CD4-positive, alpha-beta T cell treated with Interleukin-10 for 1 hour (primary cell): ENCODE results near the gene GOLGA8K.
A peak's percentile ranks its signal among the peaks of the same experiment; 100 is the strongest.
"Not testable (repeated sequence)": the region's sequence is repeated elsewhere in the genome, so short reads cannot be mapped to it uniquely, and the experiment has no call there.

ENCODE experiments used
- DNase-seq: peaks from one replicate; pipeline ENCODE4 v3.0.0-alpha.2; 2020

GOLGA8K gene

GRCh38 chr15:32403192-32403591, at the start of gene GOLGA8K:
TSS of gene GOLGA8K (minus strand) at chr15:32403292. CDS start at chr15:32403194, 98 bp downstream.
- not testable (repeated sequence) for DNase-seq

- not testable (repeated sequence) for DNase-seq
Observed at GRCh38 chr15:32440445-32440977, 37.4 kb upstream of the GOLGA8K start.

GRCh38 chr15:32434102-32434963, 31.2 kb upstream of the GOLGA8K start:
- not testable (repeated sequence) for DNase-seq

- DNase-seq: not testable (repeated sequence)
Observed at GRCh38 chr15:32427635-32428034, 24.5 kb upstream of the GOLGA8K start.

DNA sequence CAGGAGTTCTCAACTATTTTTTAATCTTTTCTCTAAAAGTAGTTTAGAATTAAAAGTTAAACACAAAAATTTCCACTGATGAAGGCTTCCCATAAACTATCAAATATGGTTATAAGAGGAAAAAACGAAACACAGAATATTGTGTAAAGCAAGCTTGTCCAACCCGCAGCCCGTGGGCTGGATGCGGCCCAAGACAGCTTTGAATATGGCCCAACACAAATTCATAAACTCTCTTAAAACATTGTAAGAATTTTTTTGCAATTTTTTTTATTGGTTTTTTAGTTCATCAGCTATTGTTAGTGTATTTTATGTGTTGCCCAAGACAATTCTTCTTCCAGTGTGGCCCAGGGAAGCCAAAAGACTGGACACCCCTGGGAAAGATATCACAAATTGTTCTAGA, 23.4 kb upstream of the GOLGA8K start:
- DNase-seq: not testable (repeated sequence)

DNA sequence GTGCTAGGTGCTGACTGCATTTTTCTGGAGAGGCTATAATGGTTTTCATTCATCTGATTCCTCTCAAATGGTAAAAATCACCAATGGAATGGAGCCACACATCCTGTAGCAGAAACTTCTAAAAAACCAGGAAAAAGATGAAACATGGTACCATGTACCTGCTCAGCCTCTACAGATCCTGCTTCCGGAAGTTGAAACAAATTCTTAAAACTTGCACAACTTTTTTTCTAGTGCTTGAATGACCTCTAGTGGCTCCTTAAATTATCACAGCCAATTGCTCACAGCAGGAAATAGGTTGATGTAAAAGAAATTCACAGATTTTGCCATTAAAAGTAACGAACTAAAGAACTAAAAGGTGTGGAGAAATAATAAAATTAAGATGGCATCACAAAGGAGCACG, 4.8 kb upstream of the GOLGA8K start:
- peak; percentile 31 for DNase-seq

DNA sequence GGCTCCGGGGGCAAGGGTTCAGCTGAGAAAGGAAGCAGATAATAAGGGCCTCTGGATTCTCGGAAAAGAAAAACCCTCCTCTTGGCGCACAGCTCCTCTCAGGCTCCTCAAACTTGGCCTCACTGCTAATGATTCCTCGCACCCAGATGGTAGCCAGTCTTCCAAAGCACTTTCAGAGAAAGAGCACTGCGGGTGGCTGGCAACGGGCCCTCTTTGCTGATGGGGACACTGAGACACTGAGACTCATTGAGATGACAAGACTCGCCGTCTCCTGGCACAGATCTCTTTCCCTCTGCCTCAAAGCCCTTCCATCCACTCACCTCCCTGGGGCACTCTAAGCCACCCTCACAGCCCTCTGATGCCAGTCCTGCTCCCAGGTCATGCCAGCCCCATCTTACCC, 6.6 kb downstream of the GOLGA8K start:
- not testable (repeated sequence) for DNase-seq

DNA sequence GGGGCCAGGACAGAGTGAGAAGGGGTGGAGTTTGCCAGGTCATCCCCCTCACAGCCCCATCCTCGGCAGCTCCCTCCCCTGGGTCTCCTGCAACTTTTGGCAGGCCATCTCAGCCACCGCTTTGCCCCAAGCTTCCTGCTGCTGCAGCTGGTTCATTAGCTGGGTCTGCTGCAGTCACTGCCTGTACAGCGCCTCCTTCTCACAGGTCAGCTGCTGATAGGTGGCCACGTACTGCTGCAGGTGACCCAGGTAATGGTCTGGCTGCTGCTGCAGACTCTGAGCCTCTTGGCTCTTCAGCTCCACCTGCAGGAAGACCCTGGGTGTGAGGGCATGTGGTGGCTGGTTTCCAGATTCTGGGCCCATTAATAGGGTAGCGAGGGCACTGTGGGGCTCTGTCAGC, 8.3 kb downstream of the GOLGA8K start:
- not testable (repeated sequence) for DNase-seq

DNA sequence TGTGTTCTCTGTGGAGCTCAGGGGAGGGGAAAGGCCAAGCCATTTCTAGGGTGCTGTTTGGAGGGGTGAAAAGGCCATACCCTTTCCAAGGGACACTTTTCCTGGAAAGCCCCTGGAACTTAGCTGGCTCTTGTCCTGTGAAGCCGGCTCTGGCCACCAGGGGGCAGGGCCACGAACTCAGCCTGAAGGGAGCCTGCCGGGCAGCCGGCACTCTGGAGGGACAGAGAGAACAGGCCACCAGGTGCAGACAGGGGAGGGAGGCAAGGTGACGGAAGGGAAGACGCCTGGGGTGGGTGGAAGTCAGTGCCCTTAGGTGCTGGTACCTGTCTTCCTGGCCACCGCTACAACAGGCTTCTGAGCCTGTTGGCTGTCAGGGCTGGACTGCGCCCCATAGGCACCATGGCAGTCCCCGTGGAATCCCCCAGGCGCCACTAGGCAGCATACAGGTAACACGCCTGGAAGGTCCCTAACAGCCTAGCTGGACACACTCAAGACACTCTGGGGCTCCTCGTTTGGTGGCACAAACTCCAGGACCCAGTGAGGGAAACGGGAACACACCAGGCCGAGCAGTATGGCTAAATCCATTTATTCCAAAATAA, 14.9 kb downstream of the GOLGA8K start:
- DNase-seq: not testable (repeated sequence)

DNA sequence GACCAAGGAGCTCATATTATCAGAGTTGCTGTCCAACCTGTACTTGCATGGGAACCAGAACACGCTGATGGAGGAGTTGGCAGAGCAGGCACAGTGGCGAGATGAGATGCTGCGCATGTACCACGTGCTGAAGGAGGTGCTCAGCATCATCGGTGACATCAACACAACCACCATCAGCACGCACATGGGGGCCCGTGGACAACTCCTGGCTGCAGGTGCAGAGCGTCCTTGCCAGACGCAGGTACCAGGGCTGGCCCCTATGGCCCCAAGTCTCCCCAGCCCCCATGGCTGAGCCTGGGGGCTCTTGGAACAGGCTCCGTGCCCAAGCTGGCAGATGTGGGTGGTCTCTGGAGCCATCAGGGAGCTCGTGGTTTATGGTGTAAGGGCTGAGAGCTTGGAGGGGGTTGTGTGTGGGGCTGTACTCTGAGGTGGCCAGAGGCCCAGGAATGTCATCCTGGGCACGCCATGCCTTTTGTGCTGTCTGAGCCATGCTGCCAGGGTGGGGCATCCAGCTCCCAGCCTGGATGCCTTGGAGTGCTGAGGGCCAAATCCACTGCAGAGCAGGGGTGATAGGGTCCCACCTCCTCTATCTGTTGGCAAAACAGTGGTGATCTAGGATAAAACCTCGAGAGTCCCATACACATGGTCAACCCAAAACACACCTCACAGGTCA, 17.1 kb downstream of the GOLGA8K start:
- DNase-seq: not testable (repeated sequence)

- not testable (repeated sequence) for DNase-seq
Observed at GRCh38 chr15:32374185-32374584, 28.9 kb downstream of the GOLGA8K start.

- DNase-seq: not testable (repeated sequence)
Observed at GRCh38 chr15:32373707-32374106, 29.4 kb downstream of the GOLGA8K start.

DNA sequence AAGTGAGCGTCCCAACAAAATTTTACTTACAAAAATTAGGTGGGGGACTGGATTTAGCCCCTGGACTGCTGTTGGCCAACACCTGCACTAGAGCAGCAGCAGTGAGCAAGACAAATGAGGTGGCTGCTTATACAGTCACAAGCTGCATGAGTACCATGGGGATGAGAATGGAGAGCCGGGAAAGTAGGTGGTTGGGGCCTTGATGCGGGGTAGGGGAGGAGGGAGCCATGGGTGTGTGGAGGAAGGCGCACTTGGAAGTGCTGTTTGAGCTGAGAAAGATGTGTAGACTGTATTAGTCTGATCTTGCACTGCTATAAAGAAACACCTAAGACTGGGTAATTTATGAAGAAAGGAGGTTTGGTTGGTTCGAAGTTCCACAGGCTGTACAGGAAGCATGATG, 31.0 kb downstream of the GOLGA8K start:
- DNase-seq: not testable (repeated sequence)

- DNase-seq: not testable (repeated sequence)
Observed at GRCh38 chr15:32370526-32370925, 32.6 kb downstream of the GOLGA8K start.

DNA sequence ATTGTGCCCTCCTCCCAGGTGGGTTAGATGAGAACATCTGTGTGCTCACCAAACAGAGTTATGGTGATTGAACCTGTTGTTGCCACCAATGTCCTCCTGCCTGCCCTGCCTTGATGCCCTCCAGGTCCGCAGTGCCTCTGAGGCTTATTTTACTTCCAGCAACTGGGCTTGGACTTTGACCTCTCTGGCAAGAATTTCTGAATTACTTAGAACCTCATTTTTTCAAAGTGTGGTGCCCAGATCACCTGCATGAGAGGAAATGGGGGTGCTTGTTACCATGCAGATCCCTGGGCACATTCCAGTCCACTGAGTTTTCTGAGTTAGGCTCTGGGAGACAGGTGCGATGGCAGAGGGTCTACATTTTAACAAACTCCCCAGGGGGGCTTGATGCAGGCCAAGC, 33.0 kb downstream of the GOLGA8K start:
- not testable (repeated sequence) for DNase-seq

DNA sequence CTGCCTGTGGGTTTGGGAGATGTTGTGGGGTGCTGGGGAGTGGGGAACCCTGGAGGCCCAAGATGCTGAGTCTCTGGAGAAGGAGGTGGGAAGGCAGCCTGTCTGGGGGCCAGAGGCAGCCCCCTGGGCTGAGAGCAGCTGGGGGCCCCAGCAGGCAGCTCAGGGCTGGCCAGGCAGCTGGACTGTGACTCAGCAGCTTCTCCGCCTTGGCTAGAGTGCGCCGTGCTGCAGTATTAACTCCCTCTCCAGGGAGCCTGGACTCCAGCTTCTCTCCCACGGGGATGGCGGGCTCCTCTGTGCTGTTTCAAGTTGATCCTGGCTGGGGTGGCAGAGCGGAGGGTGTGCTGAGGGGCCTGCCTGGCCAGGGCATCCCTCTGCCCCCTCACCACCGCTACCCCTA, 36.6 kb downstream of the GOLGA8K start:
- DNase-seq: not testable (repeated sequence)

DNA sequence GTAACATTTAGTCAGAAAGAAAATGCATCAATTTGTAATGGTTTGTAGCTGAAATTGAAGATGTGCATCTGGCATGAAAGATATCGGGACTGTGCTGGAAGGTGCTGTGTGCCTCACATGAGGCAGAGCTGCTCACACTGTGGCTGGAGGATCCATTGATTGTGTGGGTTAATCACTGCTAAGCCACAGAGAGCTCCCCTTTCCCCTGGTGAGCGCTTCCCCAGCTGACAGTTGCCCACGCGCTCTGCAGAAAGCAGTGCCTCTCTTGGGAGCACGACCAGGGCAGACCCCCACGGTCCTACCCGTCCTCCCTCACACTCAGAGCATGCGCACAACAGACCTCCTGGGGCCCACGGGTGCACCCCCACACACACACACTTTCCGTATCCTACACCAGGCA, 37.1 kb downstream of the GOLGA8K start:
- not testable (repeated sequence) for DNase-seq

DNA sequence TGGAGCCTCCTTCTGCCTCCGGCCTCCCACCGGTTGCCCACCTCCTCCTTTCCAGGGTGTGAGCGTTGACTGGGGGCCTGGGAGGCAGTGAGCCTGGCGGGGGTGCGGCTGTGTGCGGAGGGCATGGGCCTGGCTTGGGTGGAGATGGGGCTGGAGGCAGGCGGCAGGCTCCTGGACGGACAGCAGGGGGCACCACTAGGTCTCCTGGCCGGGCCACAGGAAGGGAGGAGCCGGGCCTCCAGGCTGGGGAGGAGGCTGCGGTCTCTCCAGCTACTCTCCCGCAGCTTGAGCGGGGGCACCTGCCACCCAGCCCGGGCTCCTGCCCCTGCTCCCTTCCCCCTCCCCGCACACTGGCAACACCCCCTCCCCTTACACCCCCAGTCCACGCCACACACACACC, 38.1 kb downstream of the GOLGA8K start:
- DNase-seq: peak; percentile 55

GRCh38 chr15:32363449-32363848, 39.6 kb downstream of the GOLGA8K start:
- not testable (repeated sequence) for DNase-seq

GRCh38 chr15:32361662-32362061, 41.4 kb downstream of the GOLGA8K start:
- not testable (repeated sequence) for DNase-seq

GRCh38 chr15:32358462-32358861, 44.6 kb downstream of the GOLGA8K start:
- not testable (repeated sequence) for DNase-seq

- not testable (repeated sequence) for DNase-seq
Observed at GRCh38 chr15:32356909-32357308, 46.2 kb downstream of the GOLGA8K start.

DNA sequence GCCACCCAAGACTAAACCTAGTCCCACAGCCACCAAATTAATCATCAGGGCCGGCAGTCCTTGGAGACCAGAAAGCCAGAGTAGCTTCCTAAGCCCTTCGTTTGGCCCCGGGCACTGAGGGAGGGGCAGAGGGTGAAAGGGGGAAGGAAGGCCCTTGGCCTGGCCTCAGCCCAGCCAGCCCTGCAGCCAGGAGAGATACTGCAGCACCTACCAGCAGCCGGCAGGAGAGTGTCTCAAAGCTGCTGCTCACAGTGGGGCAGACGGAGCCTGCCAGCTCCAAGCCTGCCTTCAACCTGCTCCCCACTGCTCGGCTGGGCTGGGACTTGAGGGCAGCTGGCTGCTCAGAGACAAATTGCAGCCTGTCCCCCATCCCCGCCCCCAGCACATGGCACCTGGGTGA, 50.3 kb downstream of the GOLGA8K start:
- not testable (repeated sequence) for DNase-seq
